Body of pancreas (tissue), 4 donors: Measurements from ENCODE around the gene PTPRCAP. TPM values are rescaled to one million over a fixed set of nuclear protein-coding genes. Genes with fewer than 3 reads are reported as not detected.
"Not testable (repeated sequence)": the region's sequence is repeated elsewhere in the genome, so short reads cannot be mapped to it uniquely, and the experiment has no call there.

Source experiments
- ATAC-seq: fragments of 150-250 bp; one replicate; pipeline ENCODE4 v1.9.1; 2016
- DNase-seq, 4 donors: peaks; one replicate each; pipeline ENCODE4 v3.0.0-alpha.2; 2019
- H3K27ac ChIP-seq, 4 donors: fragments of 200-600 bp; sonication (generic); 1 replicate in 3 of 4; 2 replicates in 1 of 4; pipeline versions ENCODE4 v1.5.1 to v1.6.1; 2016 to 2019; ENCODE audit warnings: mild to moderate bottlenecking in 1 of 4, mixed read lengths in 1 of 4, moderate library complexity in 1 of 4
- H3K27me3 ChIP-seq, 2 donors: fragments of 200-600 bp; sonication (generic); one replicate each; pipeline ENCODE4 v1.6.0; 2016; ENCODE audit warnings: mild to moderate bottlenecking in 1 of 2
- H3K36me3 ChIP-seq, 2 donors: fragments of 200-600 bp; sonication (generic); replicated peaks in 1 of 2; 2 replicates each; pipeline ENCODE4 v1.5.1; 2016; ENCODE audit warnings: low read depth in 2 of 2; ENCODE audit not compliant: insufficient read depth in 1 of 2
- H3K4me1 ChIP-seq: fragments of 200-600 bp; sonication (generic); one replicate; pipeline ENCODE4 v1.6.0; 2016
- H3K4me3 ChIP-seq, 2 donors: fragments of 200-600 bp; sonication (generic); 1 replicate in 1 of 2; 2 replicates in 1 of 2; pipeline ENCODE4 v1.5.1; 2016 to 2019
- H3K9me3 ChIP-seq, 3 donors: fragments of 200-600 bp; sonication (generic); 1 replicate in 2 of 3; 2 replicates in 1 of 3; pipeline ENCODE4 v1.5.1; 2016
- POLR2A ChIP-seq, 3 donors: fragments of 450-650 bp; IDR thresholded peaks; one replicate each; pipeline ENCODE4 v1.6.1; 2016; ENCODE audit warnings: antibody characterized with exemption in 3 of 3, mild to moderate bottlenecking in 2 of 3
- WGBS, 2 donors: methylation state at CpG; one replicate each; pipeline ENCODE4 v1.1.5; 2017; 5-methylcytosine and 5-hydroxymethylcytosine counted together
- intact Hi-C: fragments of 100-400 bp; cut with DNase I; formaldehyde crosslinking; loops from one replicate; pipeline ENCODE4 v1.15.1; 2023
- total RNA-seq, 2 donors: library from RNA; depleted of rRNA; stranded (reverse); fragments of >200 nt; gene quantifications; one replicate each; pipeline ENCODE4 v1.1.0, GENCODE V29; 2016
- TF ChIP-seq, protein P1 (sequence below), 7 experiments: fragments of 450-650 bp in 4 of 7; fragments of 200-600 bp in 3 of 7; sonication (generic) in 3 of 7; IDR thresholded peaks; one replicate each; pipeline ENCODE4 v1.5.1; 2016 to 2019; ENCODE audit warnings: antibody characterized with exemption in 7 of 7

Gene PTPRCAP, protein sequence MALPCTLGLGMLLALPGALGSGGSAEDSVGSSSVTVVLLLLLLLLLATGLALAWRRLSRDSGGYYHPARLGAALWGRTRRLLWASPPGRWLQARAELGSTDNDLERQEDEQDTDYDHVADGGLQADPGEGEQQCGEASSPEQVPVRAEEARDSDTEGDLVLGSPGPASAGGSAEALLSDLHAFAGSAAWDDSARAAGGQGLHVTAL
- 1 to 10 TPM; 6.0 to 6.9 TPM for total RNA-seq

- intact Hi-C loops: no loop called here
- TF ChIP-seq, protein P1, sequence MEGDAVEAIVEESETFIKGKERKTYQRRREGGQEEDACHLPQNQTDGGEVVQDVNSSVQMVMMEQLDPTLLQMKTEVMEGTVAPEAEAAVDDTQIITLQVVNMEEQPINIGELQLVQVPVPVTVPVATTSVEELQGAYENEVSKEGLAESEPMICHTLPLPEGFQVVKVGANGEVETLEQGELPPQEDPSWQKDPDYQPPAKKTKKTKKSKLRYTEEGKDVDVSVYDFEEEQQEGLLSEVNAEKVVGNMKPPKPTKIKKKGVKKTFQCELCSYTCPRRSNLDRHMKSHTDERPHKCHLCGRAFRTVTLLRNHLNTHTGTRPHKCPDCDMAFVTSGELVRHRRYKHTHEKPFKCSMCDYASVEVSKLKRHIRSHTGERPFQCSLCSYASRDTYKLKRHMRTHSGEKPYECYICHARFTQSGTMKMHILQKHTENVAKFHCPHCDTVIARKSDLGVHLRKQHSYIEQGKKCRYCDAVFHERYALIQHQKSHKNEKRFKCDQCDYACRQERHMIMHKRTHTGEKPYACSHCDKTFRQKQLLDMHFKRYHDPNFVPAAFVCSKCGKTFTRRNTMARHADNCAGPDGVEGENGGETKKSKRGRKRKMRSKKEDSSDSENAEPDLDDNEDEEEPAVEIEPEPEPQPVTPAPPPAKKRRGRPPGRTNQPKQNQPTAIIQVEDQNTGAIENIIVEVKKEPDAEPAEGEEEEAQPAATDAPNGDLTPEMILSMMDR (IDR thresholded peaks at IDR 0.05): no peak
- TF ChIP-seq POLR2A (IDR thresholded peaks at IDR 0.05): peak in 1 of 3 donors; percentile 33
- no peak for ATAC-seq
- Histone ChIP-seq H3K27me3 (no peaks in the 10 kb centered on the region), H3K4me1 (peaks cover 5% of the 10 kb centered on the region), H3K4me3 (no peak within 1 kb of the TSS), H3K27ac (peak within 1 kb of the TSS in 2 of 4 donors; percentile 8 to 22), H3K36me3 (peaks cover 0 to 4% of the 10 kb centered on the region in 2 donors), H3K9me3 (no peaks in the 10 kb centered on the region)
- WGBS, 2 donors: 59 to 70% methylated on average over 4 to 17 of the region's 26 CpGs
- DNase-seq: no peak
Measured at GRCh38 chr11:67437082-67437808, at the start of gene PTPRCAP. PTPRCAP (minus strand) TSS chr11:67437682; CDS start chr11:67437619, 63 bp downstream.

DNA sequence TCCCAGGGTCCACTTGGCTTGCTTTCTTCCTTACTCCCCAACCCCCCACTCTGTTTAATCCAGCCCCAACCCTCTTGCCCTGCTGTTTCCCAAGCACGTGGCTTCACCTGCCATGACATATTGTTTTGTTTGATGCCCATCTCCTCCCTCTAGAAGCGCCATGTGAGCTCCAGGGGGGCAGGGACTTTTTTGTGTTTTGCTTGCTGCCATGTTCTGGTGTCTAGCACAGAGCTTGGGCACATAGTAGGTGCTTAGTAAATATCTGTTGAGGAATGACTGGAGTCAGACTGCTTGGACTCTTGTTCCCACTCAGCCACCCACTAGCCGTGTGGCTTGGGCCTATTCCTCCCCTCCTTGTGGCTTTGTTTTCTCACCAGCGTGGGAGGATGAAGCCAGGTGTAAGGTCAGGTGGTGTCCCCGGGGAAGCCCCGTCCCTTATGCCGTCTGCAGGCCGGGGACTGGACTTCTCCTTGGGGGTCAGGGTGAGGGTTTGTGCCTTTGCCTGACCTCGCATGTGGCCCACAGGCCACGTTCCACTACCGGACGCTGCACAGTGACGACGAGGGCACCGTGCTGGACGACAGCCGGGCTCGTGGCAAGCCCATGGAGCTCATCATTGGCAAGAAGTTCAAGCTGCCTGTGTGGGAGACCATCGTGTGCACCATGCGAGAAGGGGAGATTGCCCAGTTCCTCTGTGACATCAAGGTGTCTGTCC is 49.2 kb upstream of the PTPRCAP start:
- H3K27me3 ChIP-seq: no peaks in the 10 kb centered on the region
- DNase-seq: no peak

DNA sequence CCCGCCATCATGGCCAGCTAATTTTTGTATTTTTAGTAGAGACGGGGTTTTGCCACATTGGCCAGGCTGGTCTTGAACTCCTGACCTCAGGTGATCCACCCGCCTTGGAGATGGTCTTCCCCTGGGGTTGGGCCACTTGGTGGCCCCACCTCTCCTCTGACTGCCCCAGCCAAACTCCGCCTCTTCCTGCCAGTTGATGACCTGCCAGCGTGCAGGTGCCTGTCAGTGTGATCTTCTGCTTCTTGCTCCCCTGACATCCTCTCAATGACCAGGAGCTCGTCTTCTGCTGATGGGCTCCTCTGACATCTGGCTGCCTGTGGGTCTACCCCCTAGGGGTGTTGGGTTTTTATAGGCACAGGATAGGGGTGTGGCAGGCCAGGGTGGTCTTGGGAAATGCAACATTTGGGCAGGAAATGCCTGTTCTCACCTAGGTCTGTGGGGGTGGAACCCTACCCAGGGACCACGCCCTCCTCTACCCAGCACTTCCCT is 48.4 kb upstream of the PTPRCAP start:
- not testable (repeated sequence) for H3K27ac ChIP-seq, H3K9me3 ChIP-seq

More for the DNA sequence above, 49.2 kb upstream of the PTPRCAP start:
- Histone ChIP-seq H3K36me3 (peaks cover 0 to 7% of the 10 kb centered on the region in 2 donors), H3K27ac (no peak overlapping the region), H3K4me1 (peaks cover 24% of the 10 kb centered on the region), H3K4me3 (no peak overlapping the region), H3K9me3 (no peaks in the 10 kb centered on the region)
- TF ChIP-seq, protein P1 (IDR thresholded peaks at IDR 0.05): no peak
- no peak for TF ChIP-seq POLR2A (IDR thresholded peaks at IDR 0.05)
- intact Hi-C loops: no loop called here
- WGBS, 2 donors: 90 to 91% methylated on average over 19 to 20 of the region's 20 CpGs
- no peak for ATAC-seq

GRCh38 chr11:67484847-67485311 is 47.4 kb upstream of the PTPRCAP start:
- DNase-seq: no peak
- intact Hi-C loops: no loop called here
- Histone ChIP-seq H3K4me1 (peaks cover 24% of the 10 kb centered on the region), H3K27me3 (no peaks in the 10 kb centered on the region), H3K9me3 (no peaks in the 10 kb centered on the region), H3K36me3 (peaks cover 0 to under 1% of the 10 kb centered on the region in 2 donors), H3K27ac (no peak overlapping the region), H3K4me3 (no peak overlapping the region)
- 73 to 81% methylated on average over 5 to 11 of the region's 11 CpGs for WGBS, 2 donors
- TF ChIP-seq, protein P1 (IDR thresholded peaks at IDR 0.05): no peak
- TF ChIP-seq POLR2A (IDR thresholded peaks at IDR 0.05): no peak
- no peak for ATAC-seq

More for the DNA sequence above, 48.4 kb upstream of the PTPRCAP start:
- WGBS, 2 donors: 83 to 90% methylated on average over 7 of the region's 7 CpGs
- H3K4me3 ChIP-seq, ATAC-seq, intact Hi-C loops, DNase-seq, H3K27me3 ChIP-seq, H3K36me3 ChIP-seq: not testable (repeated sequence)
- peaks cover 24% of the 10 kb centered on the region for H3K4me1 ChIP-seq
